Placental epithelial cell (primary cell): ENCODE measurements around the gene TBCK. TPM values are rescaled to one million over a fixed set of nuclear protein-coding genes. Genes with fewer than 3 reads are reported as not detected.

Source experiments
- total RNA-seq: library from RNA; depleted of rRNA; stranded (reverse); fragments of >200 nt; gene quantifications from 2 replicates; pipeline ENCODE4 v1.2.3, GENCODE V29; 2012

TBCK gene
- 34.1 and 47.5 TPM in 2 replicates for total RNA-seq

DNA sequence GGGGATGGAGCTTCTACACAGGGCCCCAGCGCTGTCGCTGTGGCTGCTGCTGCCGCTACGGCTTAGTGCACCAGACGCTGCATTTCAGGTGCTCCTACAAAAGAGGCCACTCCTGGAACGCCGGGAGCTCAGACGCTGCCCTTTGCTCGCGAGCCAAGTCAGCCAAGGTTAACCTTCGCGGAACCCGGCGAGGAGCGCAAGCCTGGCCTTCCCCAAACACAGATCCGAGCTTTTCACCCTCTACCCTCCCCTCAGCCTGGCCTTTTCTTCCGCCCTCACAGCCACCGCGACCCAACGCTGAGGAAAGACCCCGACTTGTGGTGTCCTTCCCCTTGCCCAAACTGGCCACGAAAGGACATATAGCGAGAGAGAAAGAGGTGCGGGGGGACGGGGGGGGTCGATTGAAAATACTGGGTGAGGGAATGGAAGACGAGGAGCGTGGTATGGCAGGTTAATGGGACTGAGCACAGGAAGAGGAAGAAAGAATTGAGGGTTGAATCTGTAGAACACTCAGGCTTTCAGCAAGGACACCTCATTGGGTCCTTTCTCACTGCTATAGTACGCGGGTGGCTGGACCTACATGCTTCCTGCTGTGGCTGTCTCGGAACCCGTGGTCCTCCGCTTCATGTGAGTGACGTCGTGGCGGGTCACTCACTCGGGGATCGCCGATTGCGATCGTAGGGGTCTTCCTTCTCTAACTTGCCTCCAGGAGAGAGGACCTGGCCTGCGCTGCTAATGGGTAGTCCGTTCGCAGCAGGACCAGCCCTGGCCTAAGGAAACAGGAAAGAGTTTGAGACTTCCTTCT lies at the start of gene TBCK, which contains the start of gene AIMP1:
Gene TBCK (minus strand): TSS at position 242 of the 805 bp plus-strand sequence. CDS start 7,249 bp downstream, outside the sequence.
Gene AIMP1 (plus strand): TSS at position 583 of the 805 bp plus-strand sequence. CDS start 8,460 bp downstream, outside the sequence.

Other genes with a start within 250 kb of the TBCK start
- 14.1 and 20.7 TPM in 2 replicates for gene AIMP1, start 341 bp upstream of the TBCK start, total RNA-seq
- gene GIMD1, start 52.6 kb upstream of the TBCK start, total RNA-seq = not detected in 2 replicates